ENCODE results near the gene NKG7.

NKG7 gene

DNA sequence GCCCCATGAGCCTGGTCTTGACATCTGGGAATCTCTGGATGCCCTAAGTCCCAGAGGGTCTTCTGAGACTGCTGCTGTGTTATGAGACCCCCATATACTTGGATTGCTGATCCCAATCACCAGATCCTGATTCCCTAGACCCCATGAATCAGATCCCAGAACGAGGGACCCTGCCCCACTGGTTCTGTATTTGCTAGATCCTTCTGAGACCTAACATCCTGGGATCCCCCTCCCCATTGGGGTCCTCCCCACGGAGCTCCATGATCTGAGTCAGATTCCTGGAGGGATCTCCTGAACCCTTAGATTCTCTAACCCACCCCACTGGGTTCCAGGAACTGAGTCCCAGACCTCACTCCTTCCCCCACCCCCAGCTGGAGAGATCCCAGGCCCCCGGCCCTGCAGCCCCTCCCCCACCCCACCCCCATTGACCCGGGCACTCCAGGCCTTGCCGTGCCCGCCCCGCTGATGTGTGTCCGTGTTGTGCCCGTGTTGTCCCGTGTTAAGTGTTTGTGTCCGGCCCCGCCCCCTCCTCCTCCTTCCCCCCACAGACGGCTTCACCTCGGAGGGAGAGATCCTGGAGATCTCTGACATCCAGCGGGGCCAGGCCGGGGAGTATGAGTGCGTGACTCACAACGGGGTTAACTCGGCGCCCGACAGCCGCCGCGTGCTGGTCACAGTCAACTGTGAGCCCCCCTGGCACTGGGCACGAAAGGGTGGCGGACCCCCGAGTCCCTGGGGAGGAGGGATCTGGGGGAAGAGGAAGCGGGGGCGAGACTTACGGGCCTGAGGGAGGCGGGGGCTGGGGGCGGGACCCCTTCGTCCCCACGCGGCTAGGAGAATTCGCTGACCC is 46.0 kb downstream of the NKG7 start:
- H3K4me3 ChIP-seq (ENCODE audit: low read length): no peak overlapping the region
- DNase-seq (ENCODE audit: low read depth): no peak
- TF ChIP-seq, protein P1, sequence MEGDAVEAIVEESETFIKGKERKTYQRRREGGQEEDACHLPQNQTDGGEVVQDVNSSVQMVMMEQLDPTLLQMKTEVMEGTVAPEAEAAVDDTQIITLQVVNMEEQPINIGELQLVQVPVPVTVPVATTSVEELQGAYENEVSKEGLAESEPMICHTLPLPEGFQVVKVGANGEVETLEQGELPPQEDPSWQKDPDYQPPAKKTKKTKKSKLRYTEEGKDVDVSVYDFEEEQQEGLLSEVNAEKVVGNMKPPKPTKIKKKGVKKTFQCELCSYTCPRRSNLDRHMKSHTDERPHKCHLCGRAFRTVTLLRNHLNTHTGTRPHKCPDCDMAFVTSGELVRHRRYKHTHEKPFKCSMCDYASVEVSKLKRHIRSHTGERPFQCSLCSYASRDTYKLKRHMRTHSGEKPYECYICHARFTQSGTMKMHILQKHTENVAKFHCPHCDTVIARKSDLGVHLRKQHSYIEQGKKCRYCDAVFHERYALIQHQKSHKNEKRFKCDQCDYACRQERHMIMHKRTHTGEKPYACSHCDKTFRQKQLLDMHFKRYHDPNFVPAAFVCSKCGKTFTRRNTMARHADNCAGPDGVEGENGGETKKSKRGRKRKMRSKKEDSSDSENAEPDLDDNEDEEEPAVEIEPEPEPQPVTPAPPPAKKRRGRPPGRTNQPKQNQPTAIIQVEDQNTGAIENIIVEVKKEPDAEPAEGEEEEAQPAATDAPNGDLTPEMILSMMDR (IDR thresholded peaks at IDR 0.05; ENCODE audit: insufficient read depth, low read depth, low read length, missing control alignments): no peak

DNA sequence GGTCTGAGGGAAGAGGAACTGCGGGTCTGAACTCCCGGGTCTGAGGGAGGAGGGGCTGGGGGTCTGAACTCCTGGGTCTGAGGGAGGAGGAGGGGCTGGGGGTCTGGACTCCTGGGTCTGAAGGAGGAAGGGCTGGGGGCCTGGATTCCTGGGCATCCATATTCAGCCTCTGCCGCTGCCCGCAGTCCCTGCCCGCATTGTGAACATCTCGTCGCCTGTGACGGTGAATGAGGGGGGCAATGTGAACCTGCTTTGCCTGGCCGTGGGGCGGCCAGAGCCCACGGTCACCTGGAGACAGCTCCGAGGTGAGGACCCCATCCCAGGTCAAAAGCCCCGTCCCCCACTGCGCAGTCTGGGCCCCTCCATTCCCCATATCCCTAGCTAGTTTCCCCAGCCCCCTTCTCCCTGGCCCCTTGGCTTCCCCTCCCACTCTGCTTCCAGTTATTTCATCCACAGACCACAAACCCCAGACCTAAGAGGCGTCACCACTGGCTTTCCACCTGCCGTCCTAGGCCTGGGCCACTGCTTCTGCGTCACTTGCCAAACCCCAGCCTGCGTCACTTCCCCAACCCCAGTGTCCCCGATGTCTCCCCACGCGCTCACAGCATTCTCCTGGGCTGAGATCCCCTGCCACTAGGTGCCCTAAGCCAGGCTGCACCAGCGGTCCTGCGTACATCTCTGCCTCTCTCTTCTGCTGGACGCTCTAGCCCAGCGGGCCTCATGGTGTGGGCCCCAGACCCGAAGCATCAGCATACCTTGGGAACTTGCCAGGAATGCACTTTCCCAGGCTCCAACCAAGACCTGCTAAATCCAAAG is 47.1 kb downstream of the NKG7 start:
- TF ChIP-seq, protein P1 (IDR thresholded peaks at IDR 0.05; ENCODE audit: insufficient read depth, low read depth, low read length, missing control alignments): no peak
- no peak for DNase-seq (ENCODE audit: low read depth)
- H3K4me3 ChIP-seq (ENCODE audit: low read length): no peak overlapping the region

DNA sequence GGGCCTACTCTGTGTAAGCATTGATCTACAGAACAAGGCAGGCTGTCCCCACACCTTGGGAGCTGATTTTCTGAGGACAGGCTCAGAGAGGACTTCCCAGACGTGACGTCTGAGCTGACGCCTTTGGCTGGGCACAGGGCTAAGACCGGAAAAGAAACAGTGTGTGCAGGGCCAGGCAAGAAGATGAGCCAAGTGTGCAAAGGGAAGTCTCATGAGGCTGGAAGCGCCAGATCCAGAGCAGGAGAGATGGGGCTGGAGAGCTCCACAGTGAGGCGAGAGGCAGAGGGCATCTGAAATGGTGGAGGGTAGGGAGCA is 48.3 kb downstream of the NKG7 start:
- DNase-seq (ENCODE audit: low read depth): no peak
- TF ChIP-seq, protein P1 (IDR thresholded peaks at IDR 0.05; ENCODE audit: insufficient read depth, low read depth, low read length, missing control alignments): no peak
- H3K4me3 ChIP-seq (ENCODE audit: low read length): no peak overlapping the region

DNA sequence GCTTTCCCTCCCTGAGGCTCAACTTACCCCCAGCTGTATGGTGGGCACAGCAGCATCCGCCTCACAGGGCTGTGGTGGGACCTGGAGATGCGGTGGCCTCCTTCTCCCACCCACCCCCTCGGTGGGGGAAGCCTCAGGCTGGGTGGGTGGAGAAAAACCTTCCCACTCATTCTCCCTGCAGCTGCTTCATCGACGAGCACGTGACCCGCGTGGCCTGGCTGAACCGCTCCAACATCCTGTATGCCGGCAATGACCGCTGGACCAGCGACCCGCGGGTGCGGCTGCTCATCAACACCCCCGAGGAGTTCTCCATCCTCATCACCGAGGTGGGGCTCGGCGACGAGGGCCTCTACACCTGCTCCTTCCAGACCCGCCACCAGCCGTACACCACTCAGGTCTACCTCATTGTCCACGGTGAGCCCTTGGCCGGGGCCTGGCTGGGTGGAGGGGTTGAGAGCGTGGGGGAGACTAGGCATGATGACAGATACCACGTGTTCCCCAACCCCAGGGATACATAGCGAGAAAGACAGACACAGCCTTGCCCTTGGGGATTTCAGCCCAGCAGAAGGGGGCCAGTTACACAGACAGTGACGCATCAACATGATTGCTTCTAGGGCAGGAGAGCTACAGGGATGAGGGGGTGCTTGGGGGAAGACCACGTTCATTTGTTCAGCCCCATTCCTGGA is 48.8 kb downstream of the NKG7 start:
- TF ChIP-seq, protein P1 (IDR thresholded peaks at IDR 0.05; ENCODE audit: insufficient read depth, low read depth, low read length, missing control alignments): no peak
- H3K4me3 ChIP-seq (ENCODE audit: low read length): no peak overlapping the region
- DNase-seq (ENCODE audit: low read depth): no peak

DNA sequence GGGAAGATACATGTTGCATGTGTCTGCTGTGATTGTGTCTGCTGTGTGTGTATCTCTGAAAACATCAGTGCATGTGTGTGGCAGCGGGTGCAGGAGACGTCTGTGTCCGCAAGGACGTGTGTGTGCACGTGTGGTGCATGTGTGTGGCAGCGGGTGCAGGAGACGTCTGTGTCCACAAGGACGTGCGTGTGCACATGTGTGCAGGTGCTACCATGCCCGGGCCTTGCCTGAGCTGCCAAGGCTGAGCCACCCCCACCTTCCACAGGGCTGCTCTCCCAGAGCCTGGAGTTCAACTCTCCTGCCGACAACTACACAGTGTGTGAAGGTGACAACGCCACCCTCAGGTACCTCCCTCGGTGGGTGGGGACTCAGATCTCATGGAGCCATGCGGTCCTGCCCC is 50.7 kb downstream of the NKG7 start:
- TF ChIP-seq, protein P1 (IDR thresholded peaks at IDR 0.05; ENCODE audit: insufficient read depth, low read depth, low read length, missing control alignments): no peak
- no peak for DNase-seq (ENCODE audit: low read depth)
- no peak overlapping the region for H3K4me3 ChIP-seq (ENCODE audit: low read length)
